Mesothelial cell of epicardium (in vitro differentiated cells): ENCODE measurements around the gene PSMB3. TPM values are rescaled to one million over a fixed set of nuclear protein-coding genes. Genes with fewer than 3 reads are reported as not detected.
A peak's percentile ranks its signal among the peaks of the same experiment; 100 is the strongest.

ENCODE experiments used
- microRNA-seq: library from miRNA; unstranded; fragments of <30 nt; microRNA quantifications from one replicate; pipeline ENCODE4 v1.2.0, GENCODE V29; 2021; ENCODE audit warnings: inconsistent platforms, mixed read lengths
- total RNA-seq: library from RNA; stranded (reverse); gene quantifications from 3 replicates; pipeline ENCODE4 v1.2.1, GENCODE V29; 2021

PSMB3 gene
- total RNA-seq, 1 donor from 2014 or later, result 115 TPM

Small RNA genes lying within 50 kb of the gene (microRNA-seq; reads per million reads assigned to microRNA genes)
- gene MIR4726, result 4.1 reads per million, percentile 12 among the genes with 10 or more reads in this experiment

Other genes with a start within 250 kb of the PSMB3 start
- gene SRCIN1, start 146.8 kb upstream of the PSMB3 start, total RNA-seq, result 19.4 to 21.4 TPM (median 20.8 TPM) in 3 replicates
- gene EPOP, start 77.8 kb upstream of the PSMB3 start, total RNA-seq, result 3.7 to 4.0 TPM (median 3.8 TPM) in 3 replicates
- 171 to 184 TPM (median 178 TPM) in 3 replicates for gene MLLT6, start 47.5 kb upstream of the PSMB3 start, total RNA-seq
- gene CISD3, start 22.4 kb upstream of the PSMB3 start, total RNA-seq, result 4.6 to 5.6 TPM (median 5.1 TPM) in 3 replicates
- gene PCGF2, start 4.4 kb upstream of the PSMB3 start, total RNA-seq, result 83.3 to 95.8 TPM (median 91.9 TPM) in 3 replicates
- 73.5 to 81.1 TPM (median 76.0 TPM) in 3 replicates for gene PIP4K2B, start 46.8 kb downstream of the PSMB3 start, total RNA-seq
- 19.5 to 20.9 TPM (median 20.5 TPM) in 3 replicates for gene CWC25, start 72.6 kb downstream of the PSMB3 start, total RNA-seq
- gene RPL23, start 101.0 kb downstream of the PSMB3 start, total RNA-seq, result 1,597 to 1,708 TPM (median 1,659 TPM) in 3 replicates
- gene LASP1, start 117.3 kb downstream of the PSMB3 start, total RNA-seq, result 144 to 152 TPM (median 146 TPM) in 3 replicates
- gene FBXO47, start 214.7 kb downstream of the PSMB3 start, total RNA-seq, result not detected in 3 replicates